ENCODE measurements around the gene IGSF21. TPM values are rescaled to one million over a fixed set of nuclear protein-coding genes. Genes with fewer than 3 reads are reported as not detected.

Gene IGSF21
- total RNA-seq, 3 donors from 2014 or later (not counting 1 experiment from before 2014, with no cell fraction given) = not detected

DNA sequence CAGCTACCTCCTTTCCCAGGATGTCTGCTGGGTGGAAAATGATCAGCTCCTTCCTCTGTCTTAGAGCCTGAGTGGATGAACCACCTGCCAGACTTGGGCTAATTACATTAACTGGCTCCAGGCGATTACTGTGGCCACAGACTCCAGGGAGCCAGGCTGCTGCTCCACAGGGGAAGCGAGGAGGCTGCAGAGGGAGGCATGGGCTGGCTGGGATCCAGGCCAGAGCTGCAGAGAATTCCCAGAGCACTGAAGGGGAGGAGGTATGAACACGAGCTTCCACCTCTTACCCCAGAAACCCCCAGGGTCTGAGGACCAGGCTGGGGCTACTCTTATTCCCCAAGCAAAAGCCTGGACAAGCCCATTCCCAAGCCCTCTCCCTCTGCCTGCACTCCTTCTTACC is 237.2 kb downstream of the IGSF21 start:
- Histone ChIP-seq H3K36me3 (ENCODE audit: control insufficient read depth, insufficient read depth, low read length) (no peaks in the 10 kb centered on the region), H3K4me1 (ENCODE audit: control insufficient read depth, insufficient read depth, low read length) (no peaks in the 10 kb centered on the region), H3K4me3 (ENCODE audit: low read length) (no peak overlapping the region), H3K9me3 (ENCODE audit: control insufficient read depth, insufficient read depth, low read length) (no peaks in the 10 kb centered on the region), H3K27ac (ENCODE audit: low read length) (no peak overlapping the region), H3K27me3 (ENCODE audit: control insufficient read depth, insufficient read depth, low read length) (no peaks in the 10 kb centered on the region)
- Mint-ChIP-seq H3K36me3 (no peaks in the 10 kb centered on the region), H3K27me3 (ENCODE audit: low read depth in 2 of 2) (peaks cover 3 to 22% of the 10 kb centered on the region in 2 donors), H3K4me3 (no peak overlapping the region), H3K27ac (no peak overlapping the region), H3K4me1 (no peaks in the 10 kb centered on the region), H3K9me3 (no peaks in the 10 kb centered on the region)
- TF ChIP-seq, protein P1, sequence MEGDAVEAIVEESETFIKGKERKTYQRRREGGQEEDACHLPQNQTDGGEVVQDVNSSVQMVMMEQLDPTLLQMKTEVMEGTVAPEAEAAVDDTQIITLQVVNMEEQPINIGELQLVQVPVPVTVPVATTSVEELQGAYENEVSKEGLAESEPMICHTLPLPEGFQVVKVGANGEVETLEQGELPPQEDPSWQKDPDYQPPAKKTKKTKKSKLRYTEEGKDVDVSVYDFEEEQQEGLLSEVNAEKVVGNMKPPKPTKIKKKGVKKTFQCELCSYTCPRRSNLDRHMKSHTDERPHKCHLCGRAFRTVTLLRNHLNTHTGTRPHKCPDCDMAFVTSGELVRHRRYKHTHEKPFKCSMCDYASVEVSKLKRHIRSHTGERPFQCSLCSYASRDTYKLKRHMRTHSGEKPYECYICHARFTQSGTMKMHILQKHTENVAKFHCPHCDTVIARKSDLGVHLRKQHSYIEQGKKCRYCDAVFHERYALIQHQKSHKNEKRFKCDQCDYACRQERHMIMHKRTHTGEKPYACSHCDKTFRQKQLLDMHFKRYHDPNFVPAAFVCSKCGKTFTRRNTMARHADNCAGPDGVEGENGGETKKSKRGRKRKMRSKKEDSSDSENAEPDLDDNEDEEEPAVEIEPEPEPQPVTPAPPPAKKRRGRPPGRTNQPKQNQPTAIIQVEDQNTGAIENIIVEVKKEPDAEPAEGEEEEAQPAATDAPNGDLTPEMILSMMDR (IDR thresholded peaks at IDR 0.05) = no peak
- DNase-seq (no peak), ATAC-seq (no peak)
- intact Hi-C loops (cut with micrococcal nuclease) = no loop called here
- 44% methylated on average over 3 of the region's 3 CpGs for WGBS (ENCODE audit: insufficient coverage)

DNA sequence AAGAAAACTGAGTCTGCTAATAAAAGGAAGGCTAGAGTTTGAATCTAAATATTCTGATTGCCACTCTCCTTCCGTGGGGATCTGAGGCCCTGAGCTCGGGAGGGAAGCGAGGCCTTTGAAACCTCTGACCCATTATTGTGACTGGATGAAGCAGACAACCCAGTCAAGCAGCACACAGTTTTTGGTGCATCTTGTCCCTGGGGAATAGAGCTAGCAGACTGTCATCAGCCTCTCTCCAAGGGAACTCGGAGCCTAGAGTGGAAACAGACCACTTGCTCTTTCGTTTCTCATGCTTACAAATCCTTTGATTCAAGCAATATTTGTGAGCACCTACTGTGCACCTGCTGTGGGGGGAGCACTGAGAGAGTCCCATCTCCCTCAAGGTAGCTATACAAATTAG is 240.0 kb downstream of the IGSF21 start:
- no peaks in the 10 kb centered on the region for H3K9me3 ChIP-seq (ENCODE audit: control insufficient read depth, insufficient read depth, low read length)
- Mint-ChIP-seq H3K36me3 (no peaks in the 10 kb centered on the region), H3K27me3 (ENCODE audit: low read depth in 2 of 2) (peaks cover 7 to 18% of the 10 kb centered on the region in 2 donors), H3K9me3 (no peaks in the 10 kb centered on the region), H3K27ac (no peak overlapping the region), H3K4me3 (no peak overlapping the region), H3K4me1 (no peaks in the 10 kb centered on the region)
- TF ChIP-seq, protein P1 (IDR thresholded peaks at IDR 0.05) = no peak
- no peak overlapping the region for H3K27ac ChIP-seq (ENCODE audit: low read length)
- H3K27me3 ChIP-seq (ENCODE audit: control insufficient read depth, insufficient read depth, low read length) = no peaks in the 10 kb centered on the region
- H3K36me3 ChIP-seq (ENCODE audit: control insufficient read depth, insufficient read depth, low read length) = no peaks in the 10 kb centered on the region
- no peaks in the 10 kb centered on the region for H3K4me1 ChIP-seq (ENCODE audit: control insufficient read depth, insufficient read depth, low read length)
- ATAC-seq = no peak
- no peak overlapping the region for H3K4me3 ChIP-seq (ENCODE audit: low read length)
- no peak for DNase-seq
- 80% methylated on average over 5 of the region's 5 CpGs for WGBS (ENCODE audit: insufficient coverage)
- intact Hi-C loops (cut with micrococcal nuclease) = no loop called here

DNA sequence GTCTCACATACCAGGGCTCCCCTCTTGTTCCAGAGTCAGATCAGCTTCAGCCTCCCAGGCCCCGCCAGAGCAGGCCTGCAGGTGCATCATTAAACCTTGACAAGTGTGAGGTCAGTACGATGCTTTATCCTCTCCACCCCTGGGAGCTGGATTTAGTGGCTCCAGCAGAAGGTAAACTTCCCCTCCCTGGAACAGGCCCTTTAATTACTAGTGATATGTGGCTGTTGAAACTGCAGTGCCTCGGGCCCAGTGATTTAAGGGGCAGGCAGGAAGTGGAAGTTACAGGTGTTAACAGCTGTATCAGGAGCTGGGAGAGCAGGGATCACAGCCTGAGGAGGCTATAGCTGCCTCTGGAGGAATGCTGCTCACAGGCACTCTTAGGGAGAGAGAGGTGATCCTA is 240.8 kb downstream of the IGSF21 start:
- no peak overlapping the region for H3K4me3 ChIP-seq (ENCODE audit: low read length)
- TF ChIP-seq, protein P1 (IDR thresholded peaks at IDR 0.05) = no peak
- Mint-ChIP-seq H3K9me3 (no peaks in the 10 kb centered on the region), H3K27ac (no peak overlapping the region), H3K27me3 (ENCODE audit: low read depth in 2 of 2) (peaks cover 9 to 15% of the 10 kb centered on the region in 2 donors), H3K4me1 (no peaks in the 10 kb centered on the region), H3K4me3 (no peak overlapping the region), H3K36me3 (no peaks in the 10 kb centered on the region)
- no peak for DNase-seq
- no peaks in the 10 kb centered on the region for H3K36me3 ChIP-seq (ENCODE audit: control insufficient read depth, insufficient read depth, low read length)
- H3K27ac ChIP-seq (ENCODE audit: low read length) = no peak overlapping the region
- H3K9me3 ChIP-seq (ENCODE audit: control insufficient read depth, insufficient read depth, low read length) = no peaks in the 10 kb centered on the region
- ATAC-seq = no peak
- H3K4me1 ChIP-seq (ENCODE audit: control insufficient read depth, insufficient read depth, low read length) = no peaks in the 10 kb centered on the region
- intact Hi-C loops (cut with micrococcal nuclease) = no loop called here
- WGBS (ENCODE audit: insufficient coverage) = 26% methylated on average over 3 of the region's 3 CpGs
- no peaks in the 10 kb centered on the region for H3K27me3 ChIP-seq (ENCODE audit: control insufficient read depth, insufficient read depth, low read length)

DNA sequence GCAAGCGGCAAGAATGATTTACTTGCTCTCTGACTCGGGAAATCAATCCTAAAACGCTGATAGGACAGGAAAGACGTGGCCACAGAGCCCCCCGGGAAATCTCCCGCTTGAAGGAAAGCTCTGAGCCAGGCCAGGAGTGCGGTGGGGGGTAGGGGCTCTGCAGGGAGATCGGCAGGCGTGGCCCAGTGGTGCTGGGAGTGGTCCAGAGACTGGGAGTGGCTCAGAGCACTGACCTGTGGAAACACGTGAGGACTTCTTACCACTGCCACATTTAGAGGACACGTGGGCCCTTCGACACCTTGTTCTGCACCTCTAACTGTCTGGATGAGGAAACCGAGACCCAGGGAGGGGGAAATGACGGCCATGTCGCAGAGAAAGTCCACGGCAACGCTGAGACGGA is 243.1 kb downstream of the IGSF21 start:
- Mint-ChIP-seq H3K4me3 (no peak overlapping the region), H3K4me1 (no peaks in the 10 kb centered on the region), H3K27me3 (ENCODE audit: low read depth in 2 of 2) (peaks cover 17 to 23% of the 10 kb centered on the region in 2 donors), H3K27ac (no peak overlapping the region), H3K36me3 (no peaks in the 10 kb centered on the region), H3K9me3 (no peaks in the 10 kb centered on the region)
- Histone ChIP-seq H3K4me3 (ENCODE audit: low read length) (no peak overlapping the region), H3K36me3 (ENCODE audit: control insufficient read depth, insufficient read depth, low read length) (no peaks in the 10 kb centered on the region), H3K27ac (ENCODE audit: low read length) (no peak overlapping the region), H3K27me3 (ENCODE audit: control insufficient read depth, insufficient read depth, low read length) (no peaks in the 10 kb centered on the region), H3K4me1 (ENCODE audit: control insufficient read depth, insufficient read depth, low read length) (no peaks in the 10 kb centered on the region), H3K9me3 (ENCODE audit: control insufficient read depth, insufficient read depth, low read length) (no peaks in the 10 kb centered on the region)
- intact Hi-C loops (cut with micrococcal nuclease) = no loop called here
- DNase-seq (no peak), ATAC-seq (no peak)
- TF ChIP-seq, protein P1 (IDR thresholded peaks at IDR 0.05) = no peak
- WGBS (ENCODE audit: insufficient coverage) = 55% methylated on average over 18 of the region's 18 CpGs
